OCI-LY3 (cell line): ENCODE measurements around the gene ZBTB45.

ENCODE experiments used
- H2AFZ ChIP-seq: fragments of 200-600, 300-600 bp; shearing (Covaris generic); 2 replicates; pipeline ENCODE4 v1.6.0; 2014; ENCODE audit warnings: antibody characterized with exemption, low read depth, low read length
- H3K27ac ChIP-seq: fragments of 200-600, 300-600 bp; sonication (generic); 2 replicates; pipeline ENCODE4 v1.5.1; 2014; ENCODE audit warnings: mild to moderate bottlenecking, low read length, moderate library complexity, mixed read lengths
- H3K27me3 ChIP-seq: fragments of 200-600, 300-600 bp; sonication (generic); 2 replicates; pipeline ENCODE4 v1.6.1; 2014; ENCODE audit warnings: low read depth, low read length, mixed read lengths
- H3K36me3 ChIP-seq: fragments of 200-600, 300-600 bp; sonication (generic); replicated peaks from 2 replicates; pipeline ENCODE3; 2014; ENCODE audit warnings: low read depth, low read length, mixed read lengths
- H3K4me1 ChIP-seq: fragments of 300-600, 200-600 bp; sonication (generic); 2 replicates; pipeline ENCODE4 v1.6.1; 2014; ENCODE audit warnings: low read length, mixed read lengths
- H3K4me2 ChIP-seq: fragments of 200-600, 300-600 bp; sonication (generic); 2 replicates; pipeline ENCODE4 v1.6.1; 2014; ENCODE audit warnings: low read length, mixed read lengths
- H3K4me3 ChIP-seq: fragments of 300-600, 200-600 bp; sonication (generic); 2 replicates; pipeline ENCODE4 v1.5.1; 2014; ENCODE audit warnings: antibody characterized with exemption, mild to moderate bottlenecking, low read length, moderate library complexity
- H3K79me2 ChIP-seq: fragments of 300-600, 200-600 bp; shearing (Covaris generic); 2 replicates; pipeline ENCODE4 v1.6.1; 2014; ENCODE audit warnings: mild to moderate bottlenecking, low read length, mixed read lengths
- H3K9ac ChIP-seq: fragments of 300-600, 200-600 bp; shearing (Covaris generic); 2 replicates; pipeline ENCODE4 v1.6.0; 2014; ENCODE audit warnings: mild to moderate bottlenecking, low read length, moderate library complexity
- H3K9me3 ChIP-seq: fragments of 200-600, 300-600 bp; shearing (Covaris generic); 2 replicates; pipeline ENCODE4 v1.6.1; 2014; ENCODE audit warnings: low read length, mixed read lengths; ENCODE audit not compliant: insufficient read depth
- H4K20me1 ChIP-seq: fragments of 200-600, 300-600 bp; sonication (generic); 2 replicates; pipeline ENCODE4 v1.6.1; 2016; ENCODE audit warnings: low read length, mixed read lengths; ENCODE audit not compliant: insufficient read depth
- CTCF ChIP-seq: fragments of 200-600, 300-600 bp; sonication (generic); IDR thresholded peaks from 2 replicates; pipeline ENCODE4 v1.5.1; 2014; ENCODE audit warnings: antibody characterized with exemption, low read length, low read depth
- EZH2phosphoT487 ChIP-seq: fragments of 200-600 bp; shearing (Covaris generic); IDR thresholded peaks from 2 replicates; pipeline ENCODE4 v1.6.1; 2018; ENCODE audit warnings: antibody characterized with exemption, mixed run types, low read depth

Gene ZBTB45

GRCh38 chr19:58500242-58500641 is 19.4 kb downstream of the ZBTB45 start:
- Histone ChIP-seq H4K20me1 (no peaks in the 10 kb centered on the region), H3K27me3 (no peaks in the 10 kb centered on the region), H3K4me3 (peak overlapping the region; percentile 81), H3K9me3 (no peaks in the 10 kb centered on the region), H3K9ac (no peak overlapping the region), H3K4me2 (peak overlapping the region; percentile 95), H3K79me2 (peaks cover 28% of the 10 kb centered on the region), H3K36me3 (peaks cover 13% of the 10 kb centered on the region), H3K27ac (no peak overlapping the region), H2AFZ (no peak overlapping the region), H3K4me1 (peaks cover 20% of the 10 kb centered on the region)
- TF ChIP-seq CTCF = no peak
- TF ChIP-seq EZH2phosphoT487 = no peak

GRCh38 chr19:58499021-58499927 is 20.3 kb downstream of the ZBTB45 start:
- no peaks in the 10 kb centered on the region for H4K20me1 ChIP-seq
- no peaks in the 10 kb centered on the region for H3K27me3 ChIP-seq
- peak overlapping the region; percentile 79 for H3K9ac ChIP-seq
- peak overlapping the region; percentile 70 for H2AFZ ChIP-seq
- H3K27ac ChIP-seq = peak overlapping the region; percentile 76
- peaks cover 13% of the 10 kb centered on the region for H3K36me3 ChIP-seq
- peaks cover 20% of the 10 kb centered on the region for H3K4me1 ChIP-seq
- no peaks in the 10 kb centered on the region for H3K9me3 ChIP-seq
- TF ChIP-seq EZH2phosphoT487 (no peak), CTCF (peak; percentile 34; the same call in 1 of the 2 replicates)
- peaks cover 28% of the 10 kb centered on the region for H3K79me2 ChIP-seq
- peak overlapping the region; percentile 81 for H3K4me3 ChIP-seq
- peak overlapping the region; percentile 95 for H3K4me2 ChIP-seq

GRCh38 chr19:58498316-58499020 is 21.1 kb downstream of the ZBTB45 start:
- Histone ChIP-seq H3K79me2 (peaks cover 28% of the 10 kb centered on the region), H3K4me3 (peak overlapping the region; percentile 81), H3K27ac (peak overlapping the region; percentile 76), H3K27me3 (no peaks in the 10 kb centered on the region), H3K4me2 (peak overlapping the region; percentile 95), H3K36me3 (peaks cover 13% of the 10 kb centered on the region), H2AFZ (peak overlapping the region; percentile 52; the same call in 1 of the 2 replicates), H3K9me3 (no peaks in the 10 kb centered on the region), H4K20me1 (no peaks in the 10 kb centered on the region), H3K9ac (peak overlapping the region; percentile 79), H3K4me1 (peaks cover 20% of the 10 kb centered on the region)
- TF ChIP-seq CTCF = no peak
- no peak for TF ChIP-seq EZH2phosphoT487

GRCh38 chr19:58497634-58498170 is 21.9 kb downstream of the ZBTB45 start:
- H3K27ac ChIP-seq = no peak overlapping the region
- H2AFZ ChIP-seq = no peak overlapping the region
- no peaks in the 10 kb centered on the region for H4K20me1 ChIP-seq
- H3K4me2 ChIP-seq = peak overlapping the region; percentile 95
- peak overlapping the region; percentile 81 for H3K4me3 ChIP-seq
- H3K9me3 ChIP-seq = no peaks in the 10 kb centered on the region
- H3K36me3 ChIP-seq = peaks cover 13% of the 10 kb centered on the region
- peaks cover 28% of the 10 kb centered on the region for H3K79me2 ChIP-seq
- H3K27me3 ChIP-seq = no peaks in the 10 kb centered on the region
- peaks cover 20% of the 10 kb centered on the region for H3K4me1 ChIP-seq
- TF ChIP-seq EZH2phosphoT487 (no peak), CTCF (no peak)
- peak overlapping the region; percentile 79 for H3K9ac ChIP-seq
